NT2/D1 (cell line): ENCODE results near the gene NRARP.

ENCODE experiments used
- YY1 ChIP-seq: IDR thresholded peaks from 2 replicates; pipeline ENCODE4 v1.6.1; 2011; ENCODE audit not compliant: insufficient read length, insufficient read depth
- ZNF274 ChIP-seq: IDR thresholded peaks from 2 replicates; pipeline ENCODE4 v1.6.1; 2011; ENCODE audit warnings: mild to moderate bottlenecking, low read depth, low read length

GRCh38 chr9:137266162-137266527, 35.9 kb downstream of the NRARP start:
- TF ChIP-seq ZNF274 (no peak), YY1 (no peak)
